OCI-LY3 (cell line): ENCODE measurements around the gene HCN2.

Experiments
- H2AFZ ChIP-seq: fragments of 200-600, 300-600 bp; shearing (Covaris generic); 2 replicates; pipeline ENCODE4 v1.6.0; 2014; ENCODE audit warnings: antibody characterized with exemption, low read depth, low read length
- H3K27ac ChIP-seq: fragments of 200-600, 300-600 bp; sonication (generic); 2 replicates; pipeline ENCODE4 v1.5.1; 2014; ENCODE audit warnings: mild to moderate bottlenecking, low read length, moderate library complexity, mixed read lengths
- H3K27me3 ChIP-seq: fragments of 200-600, 300-600 bp; sonication (generic); 2 replicates; pipeline ENCODE4 v1.6.1; 2014; ENCODE audit warnings: low read depth, low read length, mixed read lengths
- H3K36me3 ChIP-seq: fragments of 200-600, 300-600 bp; sonication (generic); replicated peaks from 2 replicates; pipeline ENCODE3; 2014; ENCODE audit warnings: low read depth, low read length, mixed read lengths
- H3K4me1 ChIP-seq: fragments of 300-600, 200-600 bp; sonication (generic); 2 replicates; pipeline ENCODE4 v1.6.1; 2014; ENCODE audit warnings: low read length, mixed read lengths
- H3K4me2 ChIP-seq: fragments of 200-600, 300-600 bp; sonication (generic); 2 replicates; pipeline ENCODE4 v1.6.1; 2014; ENCODE audit warnings: low read length, mixed read lengths
- H3K4me3 ChIP-seq: fragments of 300-600, 200-600 bp; sonication (generic); 2 replicates; pipeline ENCODE4 v1.5.1; 2014; ENCODE audit warnings: antibody characterized with exemption, mild to moderate bottlenecking, low read length, moderate library complexity
- H3K79me2 ChIP-seq: fragments of 300-600, 200-600 bp; shearing (Covaris generic); 2 replicates; pipeline ENCODE4 v1.6.1; 2014; ENCODE audit warnings: mild to moderate bottlenecking, low read length, mixed read lengths
- H3K9ac ChIP-seq: fragments of 300-600, 200-600 bp; shearing (Covaris generic); 2 replicates; pipeline ENCODE4 v1.6.0; 2014; ENCODE audit warnings: mild to moderate bottlenecking, low read length, moderate library complexity
- H3K9me3 ChIP-seq: fragments of 200-600, 300-600 bp; shearing (Covaris generic); 2 replicates; pipeline ENCODE4 v1.6.1; 2014; ENCODE audit warnings: low read length, mixed read lengths; ENCODE audit not compliant: insufficient read depth
- H4K20me1 ChIP-seq: fragments of 200-600, 300-600 bp; sonication (generic); 2 replicates; pipeline ENCODE4 v1.6.1; 2016; ENCODE audit warnings: low read length, mixed read lengths; ENCODE audit not compliant: insufficient read depth
- CTCF ChIP-seq: fragments of 200-600, 300-600 bp; sonication (generic); IDR thresholded peaks from 2 replicates; pipeline ENCODE4 v1.5.1; 2014; ENCODE audit warnings: antibody characterized with exemption, low read length, low read depth
- EZH2phosphoT487 ChIP-seq: fragments of 200-600 bp; shearing (Covaris generic); IDR thresholded peaks from 2 replicates; pipeline ENCODE4 v1.6.1; 2018; ENCODE audit warnings: antibody characterized with exemption, mixed run types, low read depth

The HCN2 gene

GRCh38 chr19:581399-582111 lies 8.1 kb upstream of the HCN2 start:
- Histone ChIP-seq H3K9me3 (no peaks in the 10 kb centered on the region), H3K27me3 (no peaks in the 10 kb centered on the region), H3K4me2 (no peak overlapping the region), H3K27ac (no peak overlapping the region), H3K79me2 (peaks cover 40% of the 10 kb centered on the region), H4K20me1 (peaks cover 55% of the 10 kb centered on the region), H2AFZ (no peak overlapping the region), H3K36me3 (peaks cover 48% of the 10 kb centered on the region), H3K4me3 (no peak overlapping the region), H3K4me1 (no peaks in the 10 kb centered on the region), H3K9ac (no peak overlapping the region)
- TF ChIP-seq EZH2phosphoT487 = no peak
- TF ChIP-seq CTCF = no peak

GRCh38 chr19:582497-583197 lies 7.0 kb upstream of the HCN2 start:
- Histone ChIP-seq H4K20me1 (peaks cover 44% of the 10 kb centered on the region), H3K4me3 (no peak overlapping the region), H3K9me3 (no peaks in the 10 kb centered on the region), H3K79me2 (peaks cover 29% of the 10 kb centered on the region), H3K4me1 (no peaks in the 10 kb centered on the region), H3K27ac (no peak overlapping the region), H3K4me2 (no peak overlapping the region), H3K9ac (no peak overlapping the region), H3K36me3 (peaks cover 38% of the 10 kb centered on the region), H3K27me3 (no peaks in the 10 kb centered on the region), H2AFZ (no peak overlapping the region)
- TF ChIP-seq EZH2phosphoT487 = no peak
- no peak for TF ChIP-seq CTCF

GRCh38 chr19:583198-583967 lies 6.3 kb upstream of the HCN2 start:
- no peak overlapping the region for H3K4me2 ChIP-seq
- no peak overlapping the region for H3K9ac ChIP-seq
- peaks cover 31% of the 10 kb centered on the region for H3K36me3 ChIP-seq
- TF ChIP-seq EZH2phosphoT487 = no peak
- no peak for TF ChIP-seq CTCF
- no peaks in the 10 kb centered on the region for H3K4me1 ChIP-seq
- no peak overlapping the region for H2AFZ ChIP-seq
- no peak overlapping the region for H3K4me3 ChIP-seq
- no peaks in the 10 kb centered on the region for H3K27me3 ChIP-seq
- peaks cover 22% of the 10 kb centered on the region for H3K79me2 ChIP-seq
- H3K27ac ChIP-seq = no peak overlapping the region
- peaks cover 37% of the 10 kb centered on the region for H4K20me1 ChIP-seq
- no peaks in the 10 kb centered on the region for H3K9me3 ChIP-seq

- peaks cover 30% of the 10 kb centered on the region for H3K36me3 ChIP-seq
- peaks cover 32% of the 10 kb centered on the region for H4K20me1 ChIP-seq
- no peaks in the 10 kb centered on the region for H3K27me3 ChIP-seq
- H3K79me2 ChIP-seq = peaks cover 16% of the 10 kb centered on the region
- no peak overlapping the region for H3K27ac ChIP-seq
- no peak overlapping the region for H3K4me2 ChIP-seq
- no peak overlapping the region for H2AFZ ChIP-seq
- H3K4me1 ChIP-seq = no peaks in the 10 kb centered on the region
- TF ChIP-seq EZH2phosphoT487 (no peak), CTCF (no peak)
- no peaks in the 10 kb centered on the region for H3K9me3 ChIP-seq
- no peak overlapping the region for H3K9ac ChIP-seq
- H3K4me3 ChIP-seq = no peak overlapping the region
These were observed 5.8 kb upstream of the HCN2 start for GRCh38 chr19:583968-584239.
